Coronary artery (tissue), 2 donors: Measurements from ENCODE around the gene LLPH.
A peak's percentile ranks its signal among the peaks of the same experiment; 100 is the strongest.

ENCODE experiments used
- DNase-seq: peaks from one replicate; pipeline ENCODE4 v3.0.0-alpha.2; 2017; ENCODE audit warnings: low spot score
- H3K27ac ChIP-seq, 2 donors: fragments of 200-600 bp; sonication (generic); one replicate each; pipeline ENCODE4 v1.5.1; 2016 to 2019
- H3K4me3 ChIP-seq: fragments of 200-600 bp; sonication (generic); 2 replicates; pipeline ENCODE4 v1.5.1; 2016; ENCODE audit warnings: mild to moderate bottlenecking, moderate library complexity
- TF ChIP-seq, protein P1 (sequence below): fragments of 200-600 bp; sonication (generic); IDR thresholded peaks from one replicate; pipeline ENCODE4 v1.5.1; 2019; ENCODE audit warnings: antibody characterized with exemption

Gene LLPH

DNA sequence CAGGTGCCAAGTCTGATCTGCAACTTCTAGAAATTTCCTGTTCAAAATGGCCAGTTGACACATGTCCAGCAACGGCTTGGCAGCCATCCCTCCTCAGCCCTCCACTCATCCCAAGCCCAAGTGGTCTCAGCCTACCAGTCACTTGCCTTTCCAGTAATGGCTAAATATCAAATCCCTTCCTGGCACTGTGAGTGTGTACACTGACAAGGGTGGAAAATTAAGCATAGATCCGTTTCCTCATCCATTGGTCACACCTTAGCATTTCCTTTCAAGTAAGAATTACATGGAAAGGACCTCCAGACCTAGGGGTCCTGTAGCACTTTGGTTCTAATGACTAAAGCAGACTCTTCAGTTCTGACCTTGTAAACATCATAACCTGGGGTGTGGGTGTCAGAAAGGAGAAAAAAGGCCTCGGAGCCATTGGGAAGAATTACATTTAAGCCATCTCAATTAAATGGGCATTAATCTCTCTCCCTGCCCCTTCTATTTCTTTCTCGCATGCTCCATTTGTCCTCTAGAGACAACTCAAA is 15.4 kb downstream of the LLPH start:
- H3K27ac ChIP-seq, result no peak overlapping the region

DNA sequence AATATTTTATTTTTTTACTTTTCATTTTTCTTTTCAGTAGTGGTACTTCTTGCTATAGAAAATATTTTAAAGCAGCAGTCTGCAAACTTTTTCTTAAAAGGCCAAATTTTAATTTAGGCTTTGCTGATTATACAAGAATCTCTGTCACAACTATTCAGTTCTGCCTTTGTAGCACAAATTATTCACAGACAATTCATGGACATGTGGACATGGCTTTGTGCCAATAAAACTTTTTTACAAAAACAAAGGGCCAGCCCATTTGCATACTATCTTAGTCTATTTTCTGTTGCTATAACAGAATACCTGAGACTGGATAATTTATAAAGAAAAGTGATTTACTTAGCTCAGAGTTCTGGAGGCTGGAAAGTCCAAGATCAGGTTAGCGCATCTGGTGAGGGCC is 17.1 kb downstream of the LLPH start:
- TF ChIP-seq, protein P1, sequence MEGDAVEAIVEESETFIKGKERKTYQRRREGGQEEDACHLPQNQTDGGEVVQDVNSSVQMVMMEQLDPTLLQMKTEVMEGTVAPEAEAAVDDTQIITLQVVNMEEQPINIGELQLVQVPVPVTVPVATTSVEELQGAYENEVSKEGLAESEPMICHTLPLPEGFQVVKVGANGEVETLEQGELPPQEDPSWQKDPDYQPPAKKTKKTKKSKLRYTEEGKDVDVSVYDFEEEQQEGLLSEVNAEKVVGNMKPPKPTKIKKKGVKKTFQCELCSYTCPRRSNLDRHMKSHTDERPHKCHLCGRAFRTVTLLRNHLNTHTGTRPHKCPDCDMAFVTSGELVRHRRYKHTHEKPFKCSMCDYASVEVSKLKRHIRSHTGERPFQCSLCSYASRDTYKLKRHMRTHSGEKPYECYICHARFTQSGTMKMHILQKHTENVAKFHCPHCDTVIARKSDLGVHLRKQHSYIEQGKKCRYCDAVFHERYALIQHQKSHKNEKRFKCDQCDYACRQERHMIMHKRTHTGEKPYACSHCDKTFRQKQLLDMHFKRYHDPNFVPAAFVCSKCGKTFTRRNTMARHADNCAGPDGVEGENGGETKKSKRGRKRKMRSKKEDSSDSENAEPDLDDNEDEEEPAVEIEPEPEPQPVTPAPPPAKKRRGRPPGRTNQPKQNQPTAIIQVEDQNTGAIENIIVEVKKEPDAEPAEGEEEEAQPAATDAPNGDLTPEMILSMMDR, result no peak
- DNase-seq, result no peak
- no peak overlapping the region for H3K27ac ChIP-seq
- no peak overlapping the region for H3K4me3 ChIP-seq

More for the DNA sequence above, 15.4 kb downstream of the LLPH start:
- DNase-seq, result no peak
- H3K4me3 ChIP-seq, result no peak overlapping the region
- TF ChIP-seq, protein P1, result no peak

DNA sequence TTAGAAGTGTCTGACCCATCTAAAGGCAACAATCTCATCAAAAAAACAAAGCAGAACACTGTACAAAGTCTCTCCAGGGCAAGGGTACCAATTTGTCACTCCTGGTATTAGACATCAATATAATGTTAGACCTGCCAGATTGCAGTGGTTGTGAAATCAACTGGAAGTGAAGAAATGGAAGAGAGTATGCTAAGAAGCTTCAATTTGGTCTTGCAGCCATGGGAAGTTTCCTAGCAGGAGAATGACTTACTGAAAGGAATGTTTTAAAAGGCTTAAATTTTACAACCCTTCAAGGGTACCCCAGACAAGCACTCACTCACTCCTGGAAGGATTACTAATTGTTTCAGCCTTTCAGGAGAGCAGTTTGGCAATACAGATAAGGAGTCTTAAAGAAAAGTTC is 18.9 kb downstream of the LLPH start:
- TF ChIP-seq, protein P1, result no peak
- Histone ChIP-seq H3K27ac (no peak overlapping the region), H3K4me3 (no peak overlapping the region)
- no peak for DNase-seq

DNA sequence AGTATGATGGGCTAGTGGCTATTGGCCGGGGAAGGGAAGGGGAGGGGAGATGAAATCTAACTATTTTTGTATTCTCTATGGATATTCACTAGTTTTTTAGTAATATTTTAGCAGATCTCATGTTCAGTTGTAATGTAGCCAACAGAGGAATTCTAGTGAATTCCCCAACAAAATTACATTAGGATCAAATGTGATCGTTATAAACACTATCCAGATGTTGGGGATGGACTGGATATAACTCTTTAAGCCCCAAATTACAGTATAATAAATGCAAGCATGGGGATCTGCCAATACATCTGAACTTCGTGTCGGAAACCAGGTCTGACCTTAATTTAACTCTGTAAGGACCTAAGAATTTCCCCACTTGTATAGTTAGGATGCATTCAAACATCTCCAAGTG is 21.5 kb downstream of the LLPH start:
- Histone ChIP-seq H3K4me3 (no peak overlapping the region), H3K27ac (no peak overlapping the region)
- no peak for DNase-seq
- TF ChIP-seq, protein P1, result no peak

DNA sequence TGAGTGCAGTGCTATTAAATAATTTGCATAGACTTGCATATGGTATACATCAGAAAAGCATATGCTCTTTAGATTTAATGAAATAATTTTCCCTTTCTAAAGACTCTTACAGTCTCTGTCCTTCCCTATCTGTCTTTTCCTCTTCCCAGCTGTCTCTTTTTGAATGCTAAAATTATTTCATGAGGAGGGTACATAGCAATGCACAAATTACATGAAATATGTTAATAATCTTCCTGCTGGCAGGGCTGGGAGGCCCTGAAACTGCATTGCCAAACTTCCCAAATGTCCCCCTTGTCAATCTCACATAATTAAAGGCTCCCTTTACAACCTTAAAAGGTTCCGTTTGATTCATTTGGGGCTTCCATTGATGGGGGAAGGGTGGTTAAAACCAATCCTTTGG is 22.2 kb downstream of the LLPH start:
- TF ChIP-seq, protein P1, result no peak
- DNase-seq, result no peak
- H3K4me3 ChIP-seq, result no peak overlapping the region
- no peak overlapping the region for H3K27ac ChIP-seq

DNA sequence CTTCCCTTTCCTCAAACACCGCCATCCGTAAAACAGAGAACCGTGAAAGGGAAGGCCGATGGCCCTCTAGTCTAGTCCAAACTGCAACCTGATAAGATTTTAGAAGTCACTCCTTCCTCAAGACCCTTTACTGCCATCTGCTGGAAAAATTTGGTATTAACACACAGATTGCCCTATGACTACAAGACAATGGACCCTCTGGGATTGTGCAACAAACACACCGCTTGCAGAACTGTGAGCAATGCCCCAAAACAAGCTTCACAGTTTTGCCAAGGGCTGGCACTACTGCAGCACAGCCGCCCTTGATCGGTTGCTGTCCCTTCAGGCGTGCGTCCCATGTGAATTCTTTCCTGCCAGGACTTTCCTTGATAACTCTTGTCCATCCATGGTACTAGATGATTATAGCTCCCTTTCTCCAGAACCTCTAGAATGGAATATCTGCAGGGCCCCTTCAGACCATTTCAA is 23.1 kb downstream of the LLPH start:
- DNase-seq, result no peak
- Histone ChIP-seq H3K27ac (no peak overlapping the region), H3K4me3 (no peak overlapping the region)
- TF ChIP-seq, protein P1, result peak; percentile 71

DNA sequence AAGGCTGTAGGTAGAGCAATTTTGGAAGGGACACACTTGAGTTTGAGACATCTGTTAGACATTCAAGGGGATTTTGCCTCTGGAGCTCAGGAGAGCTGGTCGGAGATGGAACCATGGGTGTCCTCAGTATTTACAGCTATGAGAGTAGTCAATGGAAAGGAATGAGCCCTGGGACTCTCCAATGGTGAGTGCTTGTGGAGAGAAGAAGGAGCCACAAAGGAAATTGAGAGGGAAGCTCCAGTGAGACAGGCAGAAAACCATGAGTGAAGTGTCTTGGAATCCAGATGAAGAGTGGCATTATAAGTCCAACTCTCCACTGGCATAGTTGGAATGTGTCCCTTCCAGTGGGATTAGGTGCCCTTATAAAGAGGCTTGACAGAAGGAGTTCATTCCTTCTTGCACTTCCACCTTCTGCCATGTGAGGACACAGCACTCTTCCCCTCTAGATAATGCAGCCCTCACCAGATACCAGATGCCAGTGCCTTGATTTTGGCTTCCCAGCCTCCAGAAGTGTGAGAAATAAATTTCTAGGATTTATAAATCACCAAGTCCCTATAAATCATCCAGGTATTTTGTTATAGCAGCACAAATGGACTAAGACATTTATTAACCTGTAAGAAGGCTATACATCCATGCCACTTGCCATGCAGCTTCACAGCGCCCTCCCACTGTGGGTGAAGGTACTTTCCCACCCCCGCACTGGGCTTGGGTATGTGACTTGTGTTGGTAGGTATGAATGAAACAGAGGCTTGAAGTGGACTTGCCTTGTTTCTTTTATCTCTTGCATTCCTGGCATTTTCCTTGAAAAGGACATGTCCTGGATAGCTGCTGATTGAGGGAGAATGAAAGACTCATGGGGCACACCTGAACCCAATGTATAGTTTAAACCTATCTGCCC is 27.3 kb downstream of the LLPH start:
- Histone ChIP-seq H3K27ac (no peak overlapping the region), H3K4me3 (no peak overlapping the region)
- no peak for DNase-seq
- TF ChIP-seq, protein P1, result no peak
